ENCODE data around the gene NUDT14. TPM values are rescaled to one million over a fixed set of nuclear protein-coding genes. Genes with fewer than 3 reads are reported as not detected.

Gene NUDT14
- total RNA-seq, 1 donor from 2014 or later, result 37.4 TPM

DNA sequence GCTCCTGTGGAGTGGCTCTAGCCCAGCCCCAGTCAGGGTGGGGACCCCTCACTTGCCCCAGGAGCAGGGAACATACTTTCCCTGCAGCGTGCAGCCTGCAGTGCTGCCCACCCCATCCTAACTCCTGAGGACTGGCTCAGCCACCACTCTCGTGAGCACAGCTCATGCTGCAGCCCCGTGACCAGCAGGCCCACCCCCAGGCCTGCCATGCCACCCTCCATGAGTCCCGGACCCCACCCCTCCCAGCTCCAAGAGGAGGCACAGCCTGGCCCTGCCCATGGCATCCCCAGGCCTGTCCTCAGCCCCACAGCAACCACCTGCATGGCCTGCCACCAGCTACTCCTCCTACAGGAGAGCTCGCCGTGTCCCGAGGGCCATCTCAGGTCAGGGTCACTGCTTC lies 8.6 kb downstream of the NUDT14 start:
- H3K27me3 Mint-ChIP-seq (ENCODE audit: low read depth), result no peaks in the 10 kb centered on the region
- TF ChIP-seq, protein P1, sequence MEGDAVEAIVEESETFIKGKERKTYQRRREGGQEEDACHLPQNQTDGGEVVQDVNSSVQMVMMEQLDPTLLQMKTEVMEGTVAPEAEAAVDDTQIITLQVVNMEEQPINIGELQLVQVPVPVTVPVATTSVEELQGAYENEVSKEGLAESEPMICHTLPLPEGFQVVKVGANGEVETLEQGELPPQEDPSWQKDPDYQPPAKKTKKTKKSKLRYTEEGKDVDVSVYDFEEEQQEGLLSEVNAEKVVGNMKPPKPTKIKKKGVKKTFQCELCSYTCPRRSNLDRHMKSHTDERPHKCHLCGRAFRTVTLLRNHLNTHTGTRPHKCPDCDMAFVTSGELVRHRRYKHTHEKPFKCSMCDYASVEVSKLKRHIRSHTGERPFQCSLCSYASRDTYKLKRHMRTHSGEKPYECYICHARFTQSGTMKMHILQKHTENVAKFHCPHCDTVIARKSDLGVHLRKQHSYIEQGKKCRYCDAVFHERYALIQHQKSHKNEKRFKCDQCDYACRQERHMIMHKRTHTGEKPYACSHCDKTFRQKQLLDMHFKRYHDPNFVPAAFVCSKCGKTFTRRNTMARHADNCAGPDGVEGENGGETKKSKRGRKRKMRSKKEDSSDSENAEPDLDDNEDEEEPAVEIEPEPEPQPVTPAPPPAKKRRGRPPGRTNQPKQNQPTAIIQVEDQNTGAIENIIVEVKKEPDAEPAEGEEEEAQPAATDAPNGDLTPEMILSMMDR (IDR thresholded peaks at IDR 0.05), result no peak
- no peaks in the 10 kb centered on the region for H3K36me3 Mint-ChIP-seq (ENCODE audit: low read depth)
- no peak overlapping the region for H3K4me3 Mint-ChIP-seq (ENCODE audit: unreplicated experiment)
- H3K4me1 Mint-ChIP-seq (ENCODE audit: low read depth), result peaks cover 20% of the 10 kb centered on the region
- no peak for DNase-seq (ENCODE audit: low spot score)
- no peaks in the 10 kb centered on the region for H3K9me3 Mint-ChIP-seq (ENCODE audit: low read depth)
- no peak overlapping the region for H3K27ac Mint-ChIP-seq (ENCODE audit: unreplicated experiment)

DNA sequence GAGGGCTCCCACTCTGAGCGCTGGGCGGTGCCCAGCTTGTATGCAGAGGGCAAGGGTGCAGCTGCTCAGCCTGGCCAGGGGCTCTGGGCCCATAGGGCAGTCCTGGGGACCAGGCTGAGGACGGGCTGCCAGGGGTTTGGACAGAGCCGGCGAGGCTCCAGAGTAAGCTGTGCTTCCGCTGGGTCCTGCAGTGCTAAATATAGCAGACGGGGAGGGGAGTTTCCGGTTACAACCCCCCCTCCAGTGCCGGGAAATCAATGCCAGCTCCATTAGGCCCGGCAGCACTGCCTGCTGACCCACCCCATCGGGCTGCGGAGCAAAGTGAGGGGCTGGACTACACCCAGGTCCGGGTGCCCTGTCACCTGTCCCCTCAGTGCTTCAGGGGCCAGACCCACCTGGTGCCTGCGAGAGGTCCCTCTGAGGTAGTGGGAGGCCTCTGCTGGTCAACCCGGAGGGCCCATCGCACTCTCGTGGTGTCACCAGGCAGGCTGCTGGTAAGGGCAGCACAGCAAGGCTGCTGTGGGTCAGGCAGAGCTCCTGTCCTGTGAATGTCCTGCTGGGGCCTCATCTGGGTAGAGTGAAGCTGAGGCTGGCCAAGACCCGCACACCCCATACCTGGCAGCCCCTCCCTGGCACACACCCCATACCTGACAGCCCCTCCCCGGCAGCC lies 10.0 kb downstream of the NUDT14 start:
- no peak for DNase-seq (ENCODE audit: low spot score)
- TF ChIP-seq, protein P1 (IDR thresholded peaks at IDR 0.05), result no peak
- peaks cover 24% of the 10 kb centered on the region for H3K4me1 Mint-ChIP-seq (ENCODE audit: low read depth)
- H3K36me3 Mint-ChIP-seq (ENCODE audit: low read depth), result no peaks in the 10 kb centered on the region
- H3K27ac Mint-ChIP-seq (ENCODE audit: unreplicated experiment), result no peak overlapping the region
- H3K4me3 Mint-ChIP-seq (ENCODE audit: unreplicated experiment), result no peak overlapping the region
- no peaks in the 10 kb centered on the region for H3K9me3 Mint-ChIP-seq (ENCODE audit: low read depth)
- no peaks in the 10 kb centered on the region for H3K27me3 Mint-ChIP-seq (ENCODE audit: low read depth)

DNA sequence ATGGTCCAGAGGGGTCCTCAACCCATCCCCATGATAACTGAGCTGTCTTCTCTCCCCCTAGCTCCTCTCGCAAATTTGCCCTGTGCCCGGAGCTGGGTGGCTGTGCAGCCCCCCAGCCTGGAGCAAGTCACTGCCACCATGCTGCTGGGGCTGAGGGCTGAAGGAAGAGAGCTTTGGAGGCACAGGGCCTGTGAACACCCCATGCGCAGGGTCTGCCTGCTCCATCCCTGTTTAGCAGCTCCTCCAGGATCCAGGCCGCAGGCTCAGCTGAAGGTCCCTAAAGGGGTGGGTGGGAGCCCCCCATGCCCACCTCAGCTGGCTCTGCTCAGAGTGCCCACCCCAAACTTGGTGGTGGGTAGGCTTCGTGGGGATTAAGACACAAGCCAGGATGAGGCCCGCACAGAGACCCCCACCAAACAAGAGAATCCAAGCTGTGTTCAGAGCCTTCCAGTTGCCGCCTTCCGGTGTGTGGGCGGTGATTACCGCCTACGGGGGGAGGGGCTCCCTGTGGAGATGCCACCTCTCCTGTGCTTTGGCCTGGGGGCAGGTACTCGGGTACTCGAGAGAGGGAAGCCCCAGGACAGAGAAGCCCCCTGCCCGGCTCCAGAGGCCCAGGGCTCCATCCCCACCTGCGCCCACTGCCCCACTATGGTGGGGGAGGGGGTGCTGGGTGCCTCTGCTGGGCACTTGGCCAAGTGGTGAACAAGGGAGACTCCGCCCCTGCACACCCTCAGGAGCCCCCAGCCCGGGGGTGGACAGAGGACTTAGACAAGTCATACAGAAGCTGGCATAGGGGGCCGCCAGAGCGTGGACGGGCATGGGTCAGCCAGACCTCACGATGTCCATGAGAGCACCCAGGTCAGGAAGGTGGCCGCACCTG lies 11.1 kb downstream of the NUDT14 start:
- TF ChIP-seq, protein P1 (IDR thresholded peaks at IDR 0.05), result no peak
- H3K4me1 Mint-ChIP-seq (ENCODE audit: low read depth), result peaks cover 24% of the 10 kb centered on the region
- H3K36me3 Mint-ChIP-seq (ENCODE audit: low read depth), result no peaks in the 10 kb centered on the region
- H3K27me3 Mint-ChIP-seq (ENCODE audit: low read depth), result no peaks in the 10 kb centered on the region
- peak overlapping the region; percentile 66 for H3K4me3 Mint-ChIP-seq (ENCODE audit: unreplicated experiment)
- DNase-seq (ENCODE audit: low spot score), result no peak
- no peaks in the 10 kb centered on the region for H3K9me3 Mint-ChIP-seq (ENCODE audit: low read depth)
- H3K27ac Mint-ChIP-seq (ENCODE audit: unreplicated experiment), result peak overlapping the region; percentile 17

DNA sequence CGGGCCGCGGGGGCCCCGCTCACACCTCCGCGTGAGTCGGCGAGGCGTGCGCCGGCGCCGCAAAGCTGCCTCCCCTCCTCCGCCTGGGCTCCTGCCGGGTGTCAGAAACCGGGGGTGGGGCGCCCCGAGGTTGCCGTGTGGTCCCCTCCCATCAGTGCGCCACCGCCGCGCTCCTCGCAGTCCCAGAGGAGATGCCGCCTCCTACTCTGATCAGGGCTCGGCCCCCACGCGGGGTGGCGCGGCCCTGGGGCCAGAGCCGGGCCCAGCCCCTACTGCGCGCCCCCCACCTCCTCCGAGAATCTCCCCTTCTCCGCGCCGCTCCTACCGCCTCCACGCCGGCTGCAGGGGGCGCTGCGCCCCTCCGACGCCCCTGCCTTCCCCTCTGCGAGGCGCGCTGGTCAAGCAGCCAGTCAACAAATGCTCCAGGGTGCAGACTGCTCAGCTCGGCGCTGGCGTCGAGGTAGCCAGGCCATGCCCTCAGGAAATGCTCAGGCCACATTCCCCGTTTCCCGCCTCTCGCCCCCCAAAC lies 12.1 kb downstream of the NUDT14 start:
- no peaks in the 10 kb centered on the region for H3K9me3 Mint-ChIP-seq (ENCODE audit: low read depth)
- peaks cover 24% of the 10 kb centered on the region for H3K4me1 Mint-ChIP-seq (ENCODE audit: low read depth)
- H3K27me3 Mint-ChIP-seq (ENCODE audit: low read depth), result no peaks in the 10 kb centered on the region
- no peak overlapping the region for H3K27ac Mint-ChIP-seq (ENCODE audit: unreplicated experiment)
- TF ChIP-seq, protein P1 (IDR thresholded peaks at IDR 0.05), result peak; percentile 76
- DNase-seq (ENCODE audit: low spot score), result no peak
- H3K36me3 Mint-ChIP-seq (ENCODE audit: low read depth), result no peaks in the 10 kb centered on the region
- peak overlapping the region; percentile 62 for H3K4me3 Mint-ChIP-seq (ENCODE audit: unreplicated experiment)

DNA sequence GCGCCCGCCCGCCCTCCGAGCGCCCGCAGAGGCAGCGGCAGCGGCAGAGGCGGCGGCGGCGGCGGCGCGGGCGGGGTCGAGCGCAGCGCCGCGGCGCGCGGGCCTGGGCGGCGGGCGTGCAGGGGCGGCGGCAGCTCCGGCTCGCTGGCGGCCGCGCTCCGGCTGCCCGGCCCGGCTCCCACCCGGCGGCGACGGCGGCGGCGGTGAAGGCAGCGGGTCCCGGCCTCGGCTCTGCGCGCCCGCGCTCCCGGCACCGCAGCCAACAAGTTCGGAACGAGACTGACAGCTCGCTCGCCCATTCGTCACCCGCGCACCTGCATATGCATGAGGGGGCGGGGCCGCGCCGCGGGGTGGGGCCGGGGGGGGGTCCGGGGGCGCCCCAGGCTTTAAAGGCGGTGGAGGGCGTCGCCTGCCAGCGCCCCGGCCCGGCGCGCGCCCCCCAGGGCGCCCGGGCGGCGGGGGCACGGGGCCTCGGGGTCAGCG lies 12.6 kb downstream of the NUDT14 start, which contains the start of gene JAG2:
JAG2 (minus strand) TSS at position 281 of the 483 bp plus-strand sequence. CDS start 356 bp downstream, outside the sequence.
- Mint-ChIP-seq H3K27me3 (ENCODE audit: low read depth) (no peaks in the 10 kb centered on the region), H3K4me3 (ENCODE audit: unreplicated experiment) (peak within 1 kb of the TSS; percentile 66), H3K36me3 (ENCODE audit: low read depth) (no peaks in the 10 kb centered on the region), H3K4me1 (ENCODE audit: low read depth) (peaks cover 24% of the 10 kb centered on the region), H3K27ac (ENCODE audit: unreplicated experiment) (peak within 1 kb of the TSS; percentile 17), H3K9me3 (ENCODE audit: low read depth) (no peaks in the 10 kb centered on the region)
- TF ChIP-seq, protein P1 (IDR thresholded peaks at IDR 0.05), result no peak
- DNase-seq (ENCODE audit: low spot score), result no peak

Data from chondrocyte (in vitro differentiated cells).